Endothelial cell of umbilical vein (primary cell): ENCODE data around the gene IGSF9. TPM values are rescaled to one million over a fixed set of nuclear protein-coding genes. Genes with fewer than 3 reads are reported as not detected.

Source experiments
- BruUV-seq: library from RNA; stranded (reverse); fragments of 400-500 nt; replicated peaks from 2 replicates; lab custom pipeline; 2021; lab: Mats Ljungman, UMichigan
- CTCF ChIA-PET: fragments of 300-600, 350-600 bp; sonication (Branson Sonifier 250); formaldehyde crosslinking; loops from one replicate; lab custom pipeline; 2021; ENCODE audit warnings: antibody characterized with exemption, inconsistent platforms; lab: Charles Lee
- POLR2A ChIA-PET: fragments of 300-600, 350-600 bp; sonication (Branson Sonifier 250); formaldehyde crosslinking; loops from one replicate; lab custom pipeline; 2021; ENCODE audit warnings: antibody characterized with exemption, inconsistent platforms; lab: Charles Lee
- DNase-seq: peaks from one replicate; pipeline ENCODE4 v3.0.0-alpha.2; 2011; ENCODE audit warnings: low read depth, low spot score
- FAIRE-seq: peaks from 2 replicates; lab custom pipeline; 2011; peaks lifted over from hg19 to GRCh38; lab: Jason Lieb, UNC
- H2AFZ ChIP-seq: 2 replicates; pipeline ENCODE4 v1.6.0; 2012; ENCODE audit warnings: low read depth, low read length, control low read depth, inconsistent platforms
- H3K27ac ChIP-seq: 2 replicates; pipeline ENCODE4 v1.5.1; 2011; ENCODE audit warnings: low read depth, mild to moderate bottlenecking, control low read depth, low read length, moderate library complexity; ENCODE audit not compliant: insufficient read depth
- H3K27me3 ChIP-seq, 2 experiments: 2 replicates each; pipeline versions ENCODE4 v1.6.0 to v1.6.1; 2011; ENCODE audit warnings: low read length in 2 of 2, mixed read lengths in 1 of 2; ENCODE audit not compliant: control insufficient read depth in 2 of 2, insufficient read depth in 2 of 2
- H3K36me3 ChIP-seq, 2 experiments: 2 replicates in 1 of 2; 3 replicates in 1 of 2; pipeline ENCODE4 v1.5.1; 2011; ENCODE audit warnings: low read length in 2 of 2, mild to moderate bottlenecking in 1 of 2, moderate library complexity in 1 of 2; ENCODE audit not compliant: control insufficient read depth in 2 of 2, insufficient read depth in 2 of 2; ENCODE audit errors: extremely low read depth in 1 of 2
- H3K4me1 ChIP-seq: 3 replicates; pipeline ENCODE4 v1.5.1; 2011; ENCODE audit warnings: mild to moderate bottlenecking, low read length; ENCODE audit not compliant: control insufficient read depth, insufficient read depth; ENCODE audit errors: extremely low read depth
- H3K4me2 ChIP-seq: 2 replicates; pipeline ENCODE4 v1.6.1; 2011; ENCODE audit warnings: low read length, control low read depth, mixed read lengths; ENCODE audit not compliant: insufficient read depth
- H3K4me3 ChIP-seq, 3 experiments: fragments of 200-600 bp in 1 of 3; sonication (generic), shearing (Covaris generic) in 1 of 3; replicated peaks in 1 of 3; 2 replicates each; pipeline ENCODE4 v1.5.1; 2011 to 2016; ENCODE audit warnings: control low read depth in 3 of 3, low read length in 3 of 3, mild to moderate bottlenecking in 2 of 3, inconsistent platforms in 1 of 3, low read depth in 1 of 3, moderate library complexity in 1 of 3; ENCODE audit not compliant: insufficient read depth in 1 of 3
- H3K79me2 ChIP-seq: 2 replicates; pipeline ENCODE4 v1.6.0; 2012; ENCODE audit warnings: low read length, inconsistent platforms; ENCODE audit not compliant: control insufficient read depth, insufficient read depth
- H3K9ac ChIP-seq: replicated peaks from 2 replicates; pipeline ENCODE3; 2011; ENCODE audit warnings: low read length, control low read depth; ENCODE audit not compliant: insufficient read depth; ENCODE audit errors: extremely low read depth
- H3K9me1 ChIP-seq: replicated peaks from 3 replicates; pipeline ENCODE4 v1.6.0; 2011; ENCODE audit warnings: mild to moderate bottlenecking, low read length; ENCODE audit not compliant: control insufficient read depth, insufficient read depth; ENCODE audit errors: extremely low read depth
- H3K9me3 ChIP-seq: replicated peaks from 2 replicates; pipeline ENCODE4 v1.5.1; 2012; ENCODE audit warnings: low read length, inconsistent platforms; ENCODE audit not compliant: control insufficient read depth, insufficient read depth
- H4K20me1 ChIP-seq: replicated peaks from 2 replicates; pipeline ENCODE3; 2011; ENCODE audit warnings: mild to moderate bottlenecking, low read length; ENCODE audit not compliant: control insufficient read depth, insufficient read depth; ENCODE audit errors: extremely low read depth
- EZH2 ChIP-seq: IDR thresholded peaks from 2 replicates; pipeline ENCODE4 v1.6.1; 2012; ENCODE audit warnings: borderline replicate concordance, low read depth, mild to moderate bottlenecking, moderate library complexity, low read length, inconsistent platforms; ENCODE audit not compliant: severe bottlenecking
- FOS ChIP-seq: IDR thresholded peaks from 2 replicates; pipeline ENCODE4 v1.6.1; 2011; ENCODE audit warnings: mild to moderate bottlenecking, low read length, moderate library complexity, borderline replicate concordance; ENCODE audit not compliant: insufficient read depth
- GATA2 ChIP-seq: IDR thresholded peaks from 2 replicates; pipeline ENCODE4 v1.7.0; 2011; ENCODE audit warnings: low read depth, mild to moderate bottlenecking, moderate library complexity, mixed read lengths, low read length; ENCODE audit not compliant: insufficient read length, insufficient read depth
- JUN ChIP-seq: IDR thresholded peaks from 2 replicates; pipeline ENCODE4 v1.6.1; 2011; ENCODE audit warnings: borderline replicate concordance, low read depth; ENCODE audit not compliant: insufficient read length, insufficient read depth
- MAX ChIP-seq: IDR thresholded peaks from 2 replicates; pipeline ENCODE4 v1.6.1; 2011; ENCODE audit not compliant: insufficient read depth, insufficient read length
- MYC ChIP-seq: IDR thresholded peaks from one replicate; pipeline ENCODE4 v1.6.1; 2011; ENCODE audit warnings: mild to moderate bottlenecking, low read depth, low read length
- POLR2A ChIP-seq: IDR thresholded peaks from 2 replicates; pipeline ENCODE4 v1.6.1; 2012; ENCODE audit warnings: low read depth, mild to moderate bottlenecking, control low read depth, low read length
- POLR2AphosphoS5 ChIP-seq: IDR thresholded peaks from 2 replicates; pipeline ENCODE4 v1.6.1; 2012; ENCODE audit warnings: low read depth, mild to moderate bottlenecking, control low read depth, low read length, moderate library complexity; ENCODE audit not compliant: insufficient read depth
- dilution Hi-C: fragments of 300-500 bp; cut with MboI; formaldehyde crosslinking; loops from one replicate; pipeline ENCODE4 v1.15.0; 2019; ENCODE audit warnings: low sequenced_read_pairs; ENCODE audit not compliant: extremely low pct_ligation_motif_present
- intact Hi-C: fragments of 100-400 bp; cut with micrococcal nuclease; formaldehyde crosslinking; loops from one replicate; pipeline ENCODE4 v1.10.0; 2022
- polyA plus RNA-seq, 4 experiments: library from polyadenylated mRNA; depleted of rRNA in 3 of 4; stranded (reverse) in 3 of 4; unstranded in 1 of 4; fragments of >200 nt; gene quantifications; 2 replicates each; pipeline versions ENCODE4 v1.2.1 to v1.2.3, GENCODE V29; 2011 to 2012; ENCODE audit warnings: missing spikeins in 1 of 4
- total RNA-seq: library from RNA; stranded (reverse); gene quantifications from 2 replicates; pipeline ENCODE4 v1.2.3, GENCODE V29; 2021
- TF ChIP-seq, protein P1 (sequence below), 2 donors: IDR thresholded peaks; 1 replicate in 1 of 2; 2 replicates in 1 of 2; pipeline ENCODE4 v1.5.1; 2011; ENCODE audit warnings: low read length in 2 of 2, mild to moderate bottlenecking in 2 of 2, moderate library complexity in 2 of 2, control low read depth in 1 of 2, inconsistent platforms in 1 of 2, low read depth in 1 of 2; ENCODE audit not compliant: insufficient read depth in 1 of 2; ENCODE audit errors: extremely low read depth in 1 of 2

The IGSF9 gene
- total and polyA plus RNA-seq, 2 donors (not counting 3 experiments of a cell fraction or from before 2014, with no cell fraction given) = 0.15 TPM

- intact Hi-C loops = loop anchor here (5.0 kb wide), 1 partner anchor 158 kb away; the partner anchor contains the start of gene IGSF8
- BruUV-seq = no TSS peak
- TF ChIP-seq, protein P1, sequence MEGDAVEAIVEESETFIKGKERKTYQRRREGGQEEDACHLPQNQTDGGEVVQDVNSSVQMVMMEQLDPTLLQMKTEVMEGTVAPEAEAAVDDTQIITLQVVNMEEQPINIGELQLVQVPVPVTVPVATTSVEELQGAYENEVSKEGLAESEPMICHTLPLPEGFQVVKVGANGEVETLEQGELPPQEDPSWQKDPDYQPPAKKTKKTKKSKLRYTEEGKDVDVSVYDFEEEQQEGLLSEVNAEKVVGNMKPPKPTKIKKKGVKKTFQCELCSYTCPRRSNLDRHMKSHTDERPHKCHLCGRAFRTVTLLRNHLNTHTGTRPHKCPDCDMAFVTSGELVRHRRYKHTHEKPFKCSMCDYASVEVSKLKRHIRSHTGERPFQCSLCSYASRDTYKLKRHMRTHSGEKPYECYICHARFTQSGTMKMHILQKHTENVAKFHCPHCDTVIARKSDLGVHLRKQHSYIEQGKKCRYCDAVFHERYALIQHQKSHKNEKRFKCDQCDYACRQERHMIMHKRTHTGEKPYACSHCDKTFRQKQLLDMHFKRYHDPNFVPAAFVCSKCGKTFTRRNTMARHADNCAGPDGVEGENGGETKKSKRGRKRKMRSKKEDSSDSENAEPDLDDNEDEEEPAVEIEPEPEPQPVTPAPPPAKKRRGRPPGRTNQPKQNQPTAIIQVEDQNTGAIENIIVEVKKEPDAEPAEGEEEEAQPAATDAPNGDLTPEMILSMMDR (IDR thresholded peaks at IDR 0.05; ENCODE audit: extremely low read depth in 1 of 2, insufficient read depth in 1 of 2, low read depth in 1 of 2, low read length in 2 of 2) = no peak
- TF ChIP-seq GATA2 (no peak), MAX (no peak), POLR2AphosphoS5 (no peak), MYC (no peak), FOS (no peak), JUN (no peak), EZH2 (no peak), POLR2A (no peak)
- Histone ChIP-seq H3K27me3 (peaks cover 5 to 18% of the 10 kb centered on the region in 2 experiments), H3K36me3 (no peaks in the 10 kb centered on the region), H4K20me1 (no peaks in the 10 kb centered on the region), H3K4me2 (no peak overlapping the region), H3K4me1 (no peaks in the 10 kb centered on the region), H3K79me2 (no peaks in the 10 kb centered on the region), H3K9ac (no peak overlapping the region), H3K9me3 (no peaks in the 10 kb centered on the region), H3K9me1 (no peaks in the 10 kb centered on the region), H3K27ac (no peak overlapping the region), H2AFZ (no peak overlapping the region), H3K4me3 (no peak overlapping the region)
- ChIA-PET CTCF (interaction anchor here (0.8 to 13.3 kb wide), 4 partner anchors 13 to 140 kb away, joined by 3 to 169 read pairs (median 6); no protein-coding TSS in a partner anchor), POLR2A (no interaction called here)
- no peak for FAIRE-seq
- DNase-seq = no peak
- dilution Hi-C loops = no loop called here
Observed at GRCh38 chr1:159938905-159939677, 6.3 kb downstream of the IGSF9 start.
